IPS-15b (cell line): ENCODE results near the gene SLC30A2.

ENCODE experiments used
- H3K27me3 ChIP-seq: one replicate; pipeline ENCODE4 v1.6.1; 2013; ENCODE audit warnings: low read length; ENCODE audit not compliant: control insufficient read depth, insufficient read depth
- H3K36me3 ChIP-seq: one replicate; pipeline ENCODE4 v1.6.1; 2013; ENCODE audit warnings: low read length; ENCODE audit not compliant: control insufficient read depth, insufficient read depth
- H3K4me1 ChIP-seq: one replicate; pipeline ENCODE4 v1.6.1; 2013; ENCODE audit warnings: mild to moderate bottlenecking, low read length; ENCODE audit not compliant: control insufficient read depth, insufficient read depth
- H3K4me3 ChIP-seq: one replicate; pipeline ENCODE4 v1.5.1; 2013; ENCODE audit warnings: low read depth, low read length
- H3K9ac ChIP-seq: one replicate; pipeline ENCODE4 v1.6.1; 2013; ENCODE audit warnings: low read depth, mild to moderate bottlenecking, low read length
- H3K9me3 ChIP-seq: one replicate; pipeline ENCODE4 v1.6.1; 2013; ENCODE audit warnings: mild to moderate bottlenecking, low read length; ENCODE audit not compliant: control insufficient read depth, insufficient read depth

Gene SLC30A2

GRCh38 chr1:26067432-26067911 is 21.6 kb upstream of the SLC30A2 start, which contains the start of gene TRIM63:
Gene TRIM63, minus strand, starts transcription at chr1:26067630. Its CDS starts 136 bp downstream, at chr1:26067494.
- Histone ChIP-seq H3K9ac (no peak within 1 kb of the TSS), H3K4me3 (no peak within 1 kb of the TSS), H3K9me3 (no peaks in the 10 kb centered on the region), H3K27me3 (no peaks in the 10 kb centered on the region), H3K4me1 (peaks cover 2% of the 10 kb centered on the region), H3K36me3 (no peaks in the 10 kb centered on the region)

- H3K27me3 ChIP-seq = no peaks in the 10 kb centered on the region
- H3K4me3 ChIP-seq = no peak overlapping the region
- peaks cover 2% of the 10 kb centered on the region for H3K4me1 ChIP-seq
- H3K9me3 ChIP-seq = no peaks in the 10 kb centered on the region
- no peak overlapping the region for H3K9ac ChIP-seq
- H3K36me3 ChIP-seq = no peaks in the 10 kb centered on the region
Measured at GRCh38 chr1:26066857-26067256, 20.9 kb upstream of the SLC30A2 start.

- Histone ChIP-seq H3K4me1 (peaks cover 2% of the 10 kb centered on the region), H3K4me3 (no peak overlapping the region), H3K9ac (no peak overlapping the region), H3K9me3 (no peaks in the 10 kb centered on the region), H3K27me3 (no peaks in the 10 kb centered on the region), H3K36me3 (no peaks in the 10 kb centered on the region)
Measured at GRCh38 chr1:26066160-26066559, 20.2 kb upstream of the SLC30A2 start.

- Histone ChIP-seq H3K27me3 (peaks cover under 1% of the 10 kb centered on the region), H3K4me1 (peaks cover 2% of the 10 kb centered on the region), H3K4me3 (no peak overlapping the region), H3K36me3 (no peaks in the 10 kb centered on the region), H3K9ac (no peak overlapping the region), H3K9me3 (no peaks in the 10 kb centered on the region)
Measured at GRCh38 chr1:26064553-26064952, 18.6 kb upstream of the SLC30A2 start.

GRCh38 chr1:26060832-26061574 is 15.1 kb upstream of the SLC30A2 start:
- no peaks in the 10 kb centered on the region for H3K36me3 ChIP-seq
- no peaks in the 10 kb centered on the region for H3K9me3 ChIP-seq
- no peak overlapping the region for H3K4me3 ChIP-seq
- H3K9ac ChIP-seq = no peak overlapping the region
- H3K4me1 ChIP-seq = no peaks in the 10 kb centered on the region
- peaks cover 7% of the 10 kb centered on the region for H3K27me3 ChIP-seq

- H3K27me3 ChIP-seq = peaks cover 10% of the 10 kb centered on the region
- no peak overlapping the region for H3K9ac ChIP-seq
- no peak overlapping the region for H3K4me3 ChIP-seq
- no peaks in the 10 kb centered on the region for H3K9me3 ChIP-seq
- no peaks in the 10 kb centered on the region for H3K4me1 ChIP-seq
- H3K36me3 ChIP-seq = no peaks in the 10 kb centered on the region
Measured at GRCh38 chr1:26059906-26060305, 14.0 kb upstream of the SLC30A2 start.

GRCh38 chr1:26058052-26058595 is 12.2 kb upstream of the SLC30A2 start:
- Histone ChIP-seq H3K9ac (no peak overlapping the region), H3K4me3 (no peak overlapping the region), H3K9me3 (no peaks in the 10 kb centered on the region), H3K36me3 (no peaks in the 10 kb centered on the region), H3K27me3 (peaks cover 14% of the 10 kb centered on the region), H3K4me1 (peaks cover 3% of the 10 kb centered on the region)

GRCh38 chr1:26057189-26057588 is 11.3 kb upstream of the SLC30A2 start:
- Histone ChIP-seq H3K9me3 (no peaks in the 10 kb centered on the region), H3K4me3 (no peak overlapping the region), H3K27me3 (peaks cover 14% of the 10 kb centered on the region), H3K4me1 (peaks cover 3% of the 10 kb centered on the region), H3K36me3 (no peaks in the 10 kb centered on the region), H3K9ac (no peak overlapping the region)

GRCh38 chr1:26055041-26055440 is 9.1 kb upstream of the SLC30A2 start:
- no peak overlapping the region for H3K4me3 ChIP-seq
- H3K4me1 ChIP-seq = peaks cover 3% of the 10 kb centered on the region
- H3K36me3 ChIP-seq = no peaks in the 10 kb centered on the region
- H3K9ac ChIP-seq = no peak overlapping the region
- no peaks in the 10 kb centered on the region for H3K9me3 ChIP-seq
- H3K27me3 ChIP-seq = peaks cover 21% of the 10 kb centered on the region

GRCh38 chr1:26053718-26054560 is 8.0 kb upstream of the SLC30A2 start:
- Histone ChIP-seq H3K36me3 (no peaks in the 10 kb centered on the region), H3K9ac (no peak overlapping the region), H3K4me3 (no peak overlapping the region), H3K27me3 (peaks cover 28% of the 10 kb centered on the region), H3K4me1 (peaks cover 3% of the 10 kb centered on the region), H3K9me3 (no peaks in the 10 kb centered on the region)

GRCh38 chr1:26050248-26050640 is 4.3 kb upstream of the SLC30A2 start:
- Histone ChIP-seq H3K27me3 (peaks cover 59% of the 10 kb centered on the region), H3K36me3 (no peaks in the 10 kb centered on the region), H3K9ac (no peak overlapping the region), H3K4me1 (peaks cover 3% of the 10 kb centered on the region), H3K4me3 (no peak overlapping the region), H3K9me3 (no peaks in the 10 kb centered on the region)
